C4-2B (cell line): ENCODE measurements around the gene PNCK.

Source experiments
- H3K27ac ChIP-seq: fragments of 450-650 bp; 2 replicates; pipeline ENCODE4 v1.5.1; 2017
- ZFX ChIP-seq: fragments of 450-650 bp; IDR thresholded peaks from 2 replicates; pipeline ENCODE4 v1.6.1; 2017
- TF ChIP-seq, protein P1 (sequence below): fragments of 450-650 bp; conservative IDR thresholded peaks from 2 replicates; pipeline ENCODE4 v1.5.1; 2017; ENCODE audit warnings: mild to moderate bottlenecking

Gene PNCK

DNA sequence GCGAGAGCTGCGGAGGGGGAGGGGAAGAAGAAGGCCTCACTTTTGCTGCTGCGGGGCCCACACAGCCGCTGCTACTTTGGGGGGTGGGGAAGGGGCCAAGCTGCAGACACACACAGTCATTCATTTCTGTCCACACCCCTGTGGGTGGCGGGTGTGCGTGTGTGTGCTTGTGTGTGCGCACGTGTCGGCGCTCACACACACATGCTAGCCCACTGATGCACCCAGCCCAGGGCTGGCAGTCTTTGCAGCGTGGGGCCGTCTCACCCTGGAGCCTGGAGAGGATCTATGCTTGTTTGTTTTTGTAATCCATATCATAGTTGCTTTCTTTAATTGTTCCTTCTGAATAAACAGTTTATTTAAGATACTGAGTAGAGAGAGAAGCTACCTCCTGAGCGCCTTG is 22.7 kb downstream of the PNCK start:
- H3K27ac ChIP-seq: no peak overlapping the region
- TF ChIP-seq, protein P1, sequence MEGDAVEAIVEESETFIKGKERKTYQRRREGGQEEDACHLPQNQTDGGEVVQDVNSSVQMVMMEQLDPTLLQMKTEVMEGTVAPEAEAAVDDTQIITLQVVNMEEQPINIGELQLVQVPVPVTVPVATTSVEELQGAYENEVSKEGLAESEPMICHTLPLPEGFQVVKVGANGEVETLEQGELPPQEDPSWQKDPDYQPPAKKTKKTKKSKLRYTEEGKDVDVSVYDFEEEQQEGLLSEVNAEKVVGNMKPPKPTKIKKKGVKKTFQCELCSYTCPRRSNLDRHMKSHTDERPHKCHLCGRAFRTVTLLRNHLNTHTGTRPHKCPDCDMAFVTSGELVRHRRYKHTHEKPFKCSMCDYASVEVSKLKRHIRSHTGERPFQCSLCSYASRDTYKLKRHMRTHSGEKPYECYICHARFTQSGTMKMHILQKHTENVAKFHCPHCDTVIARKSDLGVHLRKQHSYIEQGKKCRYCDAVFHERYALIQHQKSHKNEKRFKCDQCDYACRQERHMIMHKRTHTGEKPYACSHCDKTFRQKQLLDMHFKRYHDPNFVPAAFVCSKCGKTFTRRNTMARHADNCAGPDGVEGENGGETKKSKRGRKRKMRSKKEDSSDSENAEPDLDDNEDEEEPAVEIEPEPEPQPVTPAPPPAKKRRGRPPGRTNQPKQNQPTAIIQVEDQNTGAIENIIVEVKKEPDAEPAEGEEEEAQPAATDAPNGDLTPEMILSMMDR: no peak
- TF ChIP-seq ZFX: no peak

DNA sequence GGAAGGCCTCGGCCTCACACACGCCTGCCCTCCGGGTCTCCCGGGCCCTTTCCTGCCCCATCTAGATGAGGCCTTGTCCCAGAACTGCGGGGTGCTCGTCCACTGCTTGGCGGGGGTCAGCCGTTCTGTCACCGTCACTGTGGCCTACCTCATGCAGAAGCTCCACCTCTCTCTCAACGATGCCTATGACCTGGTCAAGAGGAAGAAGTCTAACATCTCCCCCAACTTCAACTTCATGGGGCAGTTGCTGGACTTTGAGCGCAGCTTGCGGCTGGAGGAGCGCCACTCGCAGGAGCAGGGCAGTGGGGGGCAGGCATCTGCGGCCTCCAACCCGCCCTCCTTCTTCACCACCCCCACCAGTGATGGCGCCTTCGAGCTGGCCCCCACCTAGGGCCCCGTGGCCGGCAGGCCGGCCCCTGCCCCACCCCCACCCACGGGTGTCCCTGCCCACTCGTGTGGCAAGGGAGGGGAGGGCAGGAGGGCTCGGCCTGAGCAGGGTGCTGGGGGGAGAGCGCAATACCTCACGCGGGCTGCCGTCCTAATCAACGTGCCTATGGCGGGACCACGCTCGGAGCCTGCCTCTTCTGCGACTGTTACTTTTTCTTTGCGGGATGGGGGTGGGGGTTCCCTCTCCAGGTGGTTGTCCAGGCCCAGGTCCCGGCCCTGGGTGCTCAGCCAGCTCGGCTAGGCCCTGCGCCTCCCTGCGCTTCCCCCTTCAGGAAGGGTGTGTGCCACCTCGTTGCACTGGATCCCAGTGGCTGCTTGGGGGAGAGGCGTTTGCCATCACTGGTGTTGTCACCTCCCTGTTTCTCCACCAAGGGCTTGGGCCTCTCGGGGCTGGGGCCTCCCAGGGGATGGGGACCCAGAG is 23.5 kb downstream of the PNCK start:
- no peak overlapping the region for H3K27ac ChIP-seq

DNA sequence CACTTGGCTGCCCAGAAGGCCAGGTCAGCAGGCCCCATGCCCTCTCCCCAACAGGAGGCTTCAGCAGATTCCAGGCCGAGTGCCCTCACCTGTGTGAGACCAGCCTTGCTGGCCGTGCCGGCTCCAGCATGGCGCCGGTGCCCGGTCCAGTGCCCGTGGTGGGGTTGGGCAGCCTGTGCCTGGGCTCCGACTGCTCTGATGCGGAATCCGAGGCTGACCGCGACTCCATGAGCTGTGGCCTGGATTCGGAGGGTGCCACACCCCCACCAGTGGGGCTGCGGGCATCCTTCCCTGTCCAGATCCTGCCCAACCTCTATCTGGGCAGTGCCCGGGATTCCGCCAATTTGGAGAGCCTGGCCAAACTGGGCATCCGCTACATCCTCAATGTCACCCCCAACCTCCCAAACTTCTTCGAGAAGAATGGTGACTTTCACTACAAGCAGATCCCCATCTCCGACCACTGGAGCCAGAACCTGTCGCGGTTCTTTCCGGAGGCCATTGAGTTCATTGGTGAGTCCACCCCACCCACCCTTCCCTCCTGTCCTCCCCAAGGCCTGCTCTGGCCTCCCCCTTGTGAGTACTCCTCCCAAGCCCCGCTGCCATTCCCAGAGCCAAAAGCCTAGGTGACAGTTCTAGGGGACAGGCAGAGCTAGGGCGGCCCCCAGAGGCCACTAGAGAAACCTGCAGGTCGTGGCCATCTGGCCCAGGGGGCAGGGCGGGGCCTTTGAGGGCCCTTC is 24.3 kb downstream of the PNCK start:
- H3K27ac ChIP-seq: no peak overlapping the region
- no peak for TF ChIP-seq ZFX
- TF ChIP-seq, protein P1: peak; percentile 42

More for the DNA sequence above, 23.5 kb downstream of the PNCK start:
- TF ChIP-seq ZFX: no peak
- TF ChIP-seq, protein P1: peak; percentile 21

DNA sequence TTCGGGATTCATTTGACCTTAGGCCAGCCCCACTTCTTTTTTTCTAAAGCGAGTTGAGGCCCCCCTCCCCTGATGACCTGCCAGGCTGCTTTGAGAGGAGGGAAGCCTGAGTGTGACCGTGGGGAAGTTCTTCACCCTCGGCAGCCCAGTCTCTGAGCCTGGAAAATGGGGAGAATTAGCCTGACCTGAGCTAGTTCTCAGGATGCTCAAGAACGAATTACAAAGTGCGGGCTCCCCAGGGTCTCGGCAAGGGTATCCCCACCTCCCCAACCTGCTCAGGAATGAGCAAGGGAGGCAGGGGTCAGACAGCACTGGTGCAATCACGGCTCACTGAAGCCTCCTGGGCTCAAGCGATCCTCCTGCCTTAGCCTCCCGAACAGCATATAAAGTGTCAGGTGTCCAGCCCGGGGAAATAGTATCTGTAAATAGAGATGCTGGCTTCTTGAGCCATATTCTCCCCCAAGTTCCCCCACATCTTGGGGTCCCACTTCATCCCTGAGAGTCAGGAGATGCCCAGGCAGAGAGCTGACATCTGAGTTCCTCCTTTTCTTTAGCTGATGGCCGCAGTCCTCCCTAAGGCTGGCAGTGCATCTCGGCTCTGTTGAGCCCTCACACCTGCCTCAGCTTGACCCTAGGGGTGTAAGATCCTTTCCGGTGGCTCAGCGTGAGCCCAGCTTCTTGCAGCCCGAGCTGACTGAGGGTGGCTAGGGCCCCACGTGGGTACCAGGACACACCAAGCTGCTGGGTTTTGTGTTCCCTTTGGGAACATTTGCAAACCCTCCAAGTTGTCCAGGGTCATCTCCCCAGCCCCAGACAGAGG is 25.0 kb downstream of the PNCK start:
- H3K27ac ChIP-seq: no peak overlapping the region
- TF ChIP-seq, protein P1: no peak
- no peak for TF ChIP-seq ZFX

DNA sequence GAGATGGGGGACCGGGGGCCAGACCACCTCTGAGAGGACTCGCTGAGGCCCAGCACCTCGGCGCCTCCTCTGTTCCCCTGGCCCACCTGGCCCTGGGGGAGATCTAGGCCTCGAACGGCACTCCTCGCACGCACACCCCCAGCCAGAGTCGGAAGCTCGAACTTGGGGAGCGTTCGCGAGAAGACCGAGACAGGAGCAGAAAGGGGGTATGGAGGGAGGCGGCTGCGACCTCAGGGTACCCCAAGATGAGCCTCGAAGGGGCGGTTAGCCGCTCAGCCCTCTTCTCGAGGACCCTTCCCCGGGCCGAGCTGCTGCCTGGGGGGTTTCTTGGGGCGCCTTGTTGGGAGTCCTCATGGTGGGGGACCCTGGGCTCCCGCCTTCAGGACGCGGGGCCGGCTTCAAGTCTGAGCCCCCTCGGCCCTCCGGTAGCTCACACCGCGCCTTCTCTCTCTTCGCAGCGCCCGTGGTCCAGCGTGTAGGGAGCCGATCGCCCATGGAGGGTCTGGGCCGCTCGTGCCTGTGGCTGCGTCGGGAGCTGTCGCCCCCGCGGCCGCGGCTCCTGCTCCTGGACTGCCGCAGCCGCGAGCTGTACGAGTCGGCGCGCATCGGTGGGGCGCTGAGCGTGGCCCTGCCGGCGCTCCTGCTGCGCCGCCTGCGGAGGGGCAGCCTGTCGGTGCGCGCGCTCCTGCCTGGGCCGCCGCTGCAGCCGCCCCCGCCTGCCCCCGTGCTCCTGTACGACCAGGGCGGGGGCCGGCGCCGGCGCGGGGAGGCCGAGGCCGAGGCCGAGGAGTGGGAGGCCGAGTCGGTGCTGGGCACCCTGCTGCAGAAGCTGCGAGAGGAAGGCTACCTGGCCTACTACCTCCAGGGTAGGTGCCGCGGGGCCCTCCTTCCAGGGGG is 25.9 kb downstream of the PNCK start:
- peak overlapping the region; percentile 81 for H3K27ac ChIP-seq
- 0 out of 2 replicates have a peak, but pooled peaks have one; percentile 41 for TF ChIP-seq ZFX
- TF ChIP-seq, protein P1: no peak

DNA sequence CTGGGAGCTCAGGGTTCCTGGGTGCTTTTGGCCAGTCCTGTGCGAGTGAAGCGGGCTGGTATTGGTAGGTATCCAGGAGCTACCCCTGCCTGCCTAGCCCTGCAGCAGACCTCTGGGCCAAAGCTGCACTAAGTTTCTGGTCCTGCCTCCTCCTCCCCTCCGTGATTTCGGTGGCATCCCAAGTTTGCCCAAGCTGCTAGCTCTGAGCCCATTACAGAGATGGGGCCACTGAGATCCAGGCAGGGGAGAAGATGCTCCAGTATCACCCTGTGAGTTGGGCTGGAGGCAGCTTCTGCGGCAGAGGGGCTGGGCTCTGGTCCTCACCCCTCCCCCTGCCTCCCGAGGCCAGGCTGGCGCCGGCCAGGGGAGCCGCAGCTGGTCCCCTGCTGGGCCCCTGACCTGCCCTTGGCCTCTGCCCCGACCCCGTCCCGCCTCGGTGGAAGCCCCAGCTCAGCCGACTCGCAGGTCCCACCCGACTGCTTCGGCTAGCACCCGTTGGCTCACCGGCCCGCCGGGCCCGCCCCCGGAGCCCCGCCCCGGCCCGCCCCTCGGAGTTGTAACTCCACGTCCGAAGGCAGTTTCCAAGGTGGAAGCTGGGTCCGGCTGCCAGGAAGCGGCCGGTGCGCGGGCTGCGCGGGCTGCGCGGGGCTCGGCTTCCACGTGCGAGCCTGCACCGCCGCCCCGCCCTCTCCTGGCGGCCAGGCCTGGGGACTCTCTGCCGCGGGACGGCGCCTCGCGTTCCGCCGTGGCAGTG is 26.8 kb downstream of the PNCK start, which contains the start of gene DUSP9:
Gene DUSP9, plus strand, starts transcription at position 584 of the 754 bp plus-strand sequence. CDS start 751 bp downstream, outside the sequence.
- H3K27ac ChIP-seq: peak within 1 kb of the TSS; percentile 81
- TF ChIP-seq ZFX: no peak
- TF ChIP-seq, protein P1: no peak
